ENCODE data around the gene MARK2.

MARK2 gene

GRCh38 chr11:63887386-63887999 lies 48.6 kb downstream of the MARK2 start:
- TF ChIP-seq TAF1 (IDR thresholded peaks at IDR 0.05; ENCODE audit: borderline replicate concordance, insufficient read depth, low read length) (no peak), SIN3A (IDR thresholded peaks at IDR 0.05; ENCODE audit: borderline replicate concordance, insufficient read depth, low read length) (no peak), POLR2AphosphoS5 (IDR thresholded peaks at IDR 0.05; ENCODE audit: low read depth, low read length) (no peak), FOXP2 (optimal IDR thresholded peaks at IDR 0.05; ENCODE audit: borderline replicate concordance, extremely low read depth, extremely low read length, insufficient read depth) (no peak), REST (IDR thresholded peaks at IDR 0.05; ENCODE audit: insufficient read depth in 1 of 2, low read depth in 2 of 2, low read length in 2 of 2) (no peak)

- TF ChIP-seq SIN3A (IDR thresholded peaks at IDR 0.05; ENCODE audit: borderline replicate concordance, insufficient read depth, low read length), result no peak
- 0 out of 2 replicates have a peak, but pooled peaks have one; percentile 28 for TF ChIP-seq POLR2AphosphoS5 (IDR thresholded peaks at IDR 0.05; ENCODE audit: low read depth, low read length)
- peak in 1 of 2 experiments; percentile 31; a peak in 1 of 4 replicates for TF ChIP-seq REST (IDR thresholded peaks at IDR 0.05; ENCODE audit: insufficient read depth in 1 of 2, low read depth in 2 of 2, low read length in 2 of 2)
- TF ChIP-seq TAF1 (IDR thresholded peaks at IDR 0.05; ENCODE audit: borderline replicate concordance, insufficient read depth, low read length), result no peak
- TF ChIP-seq FOXP2 (optimal IDR thresholded peaks at IDR 0.05; ENCODE audit: borderline replicate concordance, extremely low read depth, extremely low read length, insufficient read depth), result no peak
Measured at GRCh38 chr11:63888170-63889086, 49.5 kb downstream of the MARK2 start.

GRCh38 chr11:63889344-63889743 lies 50.4 kb downstream of the MARK2 start:
- TF ChIP-seq POLR2AphosphoS5 (IDR thresholded peaks at IDR 0.05; ENCODE audit: low read depth, low read length) (no peak), FOXP2 (optimal IDR thresholded peaks at IDR 0.05; ENCODE audit: borderline replicate concordance, extremely low read depth, extremely low read length, insufficient read depth) (no peak), SIN3A (IDR thresholded peaks at IDR 0.05; ENCODE audit: borderline replicate concordance, insufficient read depth, low read length) (no peak), TAF1 (IDR thresholded peaks at IDR 0.05; ENCODE audit: borderline replicate concordance, insufficient read depth, low read length) (no peak), REST (IDR thresholded peaks at IDR 0.05; ENCODE audit: insufficient read depth in 1 of 2, low read depth in 2 of 2, low read length in 2 of 2) (no peak)

- TF ChIP-seq SIN3A (IDR thresholded peaks at IDR 0.05; ENCODE audit: borderline replicate concordance, insufficient read depth, low read length), result no peak
- TF ChIP-seq POLR2AphosphoS5 (IDR thresholded peaks at IDR 0.05; ENCODE audit: low read depth, low read length), result no peak
Measured at GRCh38 chr11:63890368-63890767, 51.5 kb downstream of the MARK2 start.

GRCh38 chr11:63892228-63892627 lies 53.3 kb downstream of the MARK2 start:
- TF ChIP-seq REST (IDR thresholded peaks at IDR 0.05; ENCODE audit: insufficient read depth in 1 of 2, low read depth in 2 of 2, low read length in 2 of 2) (peak; percentile 77 to 92), TAF1 (IDR thresholded peaks at IDR 0.05; ENCODE audit: borderline replicate concordance, insufficient read depth, low read length) (no peak), POLR2AphosphoS5 (IDR thresholded peaks at IDR 0.05; ENCODE audit: low read depth, low read length) (no peak), SIN3A (IDR thresholded peaks at IDR 0.05; ENCODE audit: borderline replicate concordance, insufficient read depth, low read length) (no peak), FOXP2 (optimal IDR thresholded peaks at IDR 0.05; ENCODE audit: borderline replicate concordance, extremely low read depth, extremely low read length, insufficient read depth) (no peak)
